HCT116 (cell line): ENCODE measurements around the gene EIF3A. TPM values are rescaled to one million over a fixed set of nuclear protein-coding genes. Genes with fewer than 3 reads are reported as not detected.

Source experiments
- ATAC-seq: fragments of 200-7000 bp; cut with Tn5 transposase; 2 replicates; pipeline ENCODE4 v1.9.1; 2020; ENCODE audit warnings: mild to moderate bottlenecking, moderate library complexity
- BruUV-seq: library from RNA; stranded (reverse); fragments of 400-500 nt; replicated peaks from 2 replicates; lab custom pipeline; 2021; lab: Mats Ljungman, UMichigan
- CTCF ChIA-PET: fragments of 300-600 bp; sonication (Branson Sonifier 250); formaldehyde crosslinking; loops from one replicate; lab custom pipeline; 2021; ENCODE audit warnings: antibody characterized with exemption; lab: Charles Lee
- POLR2A ChIA-PET: fragments of 300-600, 350-600 bp; sonication (Branson Sonifier 250); formaldehyde crosslinking; loops from one replicate; lab custom pipeline; 2021; ENCODE audit warnings: antibody characterized with exemption; lab: Charles Lee
- RAD21 ChIA-PET, 2 experiments: fragments of 300-600 bp; sonication (Branson Sonifier 250); formaldehyde crosslinking; loops; one replicate each; lab custom pipeline; 2023; ENCODE audit warnings: low total read pairs in 2 of 2; ENCODE audit not compliant: uncharacterized antibody in 2 of 2, unreplicated experiment in 2 of 2, low non-redundant PET in 1 of 2; lab: Charles Lee
- DNase-seq: peaks from one replicate; pipeline ENCODE4 v3.0.0-alpha.2; 2010; ENCODE audit warnings: low read depth, low spot score
- H2AFZ ChIP-seq: fragments of 200-600 bp; shearing (Covaris generic), sonication (generic); 2 replicates; pipeline ENCODE4 v1.6.1; 2017; ENCODE audit warnings: low read depth, mixed run types, mixed read lengths, antibody characterized with exemption, low read length; ENCODE audit not compliant: poor library complexity, severe bottlenecking
- H3K27ac ChIP-seq: 2 replicates; pipeline ENCODE4 v1.5.1; 2012; ENCODE audit warnings: low read depth, low read length
- H3K27me3 ChIP-seq: fragments of 200-600 bp; sonication (generic); 2 replicates; pipeline ENCODE4 v1.6.1; 2016; ENCODE audit warnings: mixed run types, low read length, mixed read lengths; ENCODE audit not compliant: insufficient read depth
- H3K36me3 ChIP-seq, 2 experiments: fragments of 200-500 bp in 1 of 2; fragments of 200-600 bp in 1 of 2; sonication (Bioruptor generic) in 1 of 2; sonication (generic) in 1 of 2; 2 replicates each; pipeline versions ENCODE4 v1.5.1 to v1.6.1; 2014 to 2016; ENCODE audit warnings: low read length in 2 of 2, inconsistent platforms in 1 of 2, mixed read lengths in 1 of 2, mixed run types in 1 of 2; ENCODE audit not compliant: insufficient read depth in 2 of 2, control insufficient read depth in 1 of 2
- H3K4me1 ChIP-seq, 2 experiments: fragments of 200-600 bp in 1 of 2; sonication (generic) in 1 of 2; 2 replicates each; pipeline versions ENCODE4 v1.5.1 to v1.6.1; 2012 to 2017; ENCODE audit warnings: low read length in 2 of 2, inconsistent platforms in 1 of 2, mild to moderate bottlenecking in 1 of 2, mixed read lengths in 1 of 2, mixed run types in 1 of 2, moderate library complexity in 1 of 2; ENCODE audit not compliant: insufficient read depth in 2 of 2, control insufficient read depth in 1 of 2
- H3K4me2 ChIP-seq: fragments of 200-600 bp; sonication (generic); 2 replicates; pipeline ENCODE4 v1.6.1; 2017; ENCODE audit warnings: mixed run types, low read length, mixed read lengths
- H3K4me3 ChIP-seq, 2 experiments: fragments of 200-600 bp in 1 of 2; sonication (generic) in 1 of 2; replicated peaks in 1 of 2; 2 replicates each; pipeline ENCODE4 v1.5.1; 2011 to 2016; ENCODE audit warnings: low read length in 2 of 2, control low read depth in 1 of 2, low read depth in 1 of 2, mild to moderate bottlenecking in 1 of 2, mixed read lengths in 1 of 2, mixed run types in 1 of 2
- H3K79me2 ChIP-seq: fragments of 200-600 bp; sonication (generic); 2 replicates; pipeline ENCODE4 v1.6.1; 2017; ENCODE audit warnings: mild to moderate bottlenecking, mixed run types, low read length, moderate library complexity, mixed read lengths; ENCODE audit not compliant: insufficient read depth
- H3K9ac ChIP-seq: fragments of 200-600 bp; sonication (generic); 2 replicates; pipeline ENCODE4 v1.6.1; 2016; ENCODE audit warnings: low read length, mixed read lengths
- H3K9me2 ChIP-seq: fragments of 200-600 bp; sonication (generic), shearing (Covaris generic); 2 replicates; pipeline ENCODE4 v1.6.1; 2017; ENCODE audit warnings: mixed run types, mild to moderate bottlenecking, moderate library complexity; ENCODE audit not compliant: insufficient read depth
- H3K9me3 ChIP-seq, 2 experiments: fragments of 200-500 bp in 1 of 2; fragments of 200-600 bp in 1 of 2; sonication (Bioruptor generic) in 1 of 2; sonication (generic) in 1 of 2; 2 replicates each; pipeline ENCODE4 v1.6.1; 2014 to 2017; ENCODE audit warnings: low read length in 2 of 2, mixed read lengths in 2 of 2, inconsistent platforms in 1 of 2, low read depth in 1 of 2, mild to moderate bottlenecking in 1 of 2, mixed run types in 1 of 2, moderate library complexity in 1 of 2; ENCODE audit not compliant: control insufficient read depth in 1 of 2, insufficient read depth in 1 of 2
- H4K20me1 ChIP-seq: fragments of 200-600 bp; sonication (generic), shearing (Covaris generic); 2 replicates; pipeline ENCODE4 v1.6.1; 2017; ENCODE audit warnings: mixed run types, mild to moderate bottlenecking, moderate library complexity; ENCODE audit not compliant: insufficient read depth
- CEBPB ChIP-seq: IDR thresholded peaks from 2 replicates; pipeline ENCODE4 v1.6.1; 2012; ENCODE audit warnings: low read depth
- EZH2phosphoT487 ChIP-seq: fragments of 200-600 bp; IDR thresholded peaks from 2 replicates; pipeline ENCODE4 v1.6.1; 2018; ENCODE audit warnings: antibody characterized with exemption, borderline replicate concordance
- TCF7L2 ChIP-seq: IDR thresholded peaks from 2 replicates; pipeline ENCODE4 v1.7.0; 2011; ENCODE audit warnings: borderline replicate concordance, inconsistent platforms; ENCODE audit not compliant: insufficient read depth, insufficient read length; ENCODE audit errors: extremely low read depth
- ZBTB33 ChIP-seq: IDR thresholded peaks from 2 replicates; pipeline ENCODE4 v1.6.1; 2011; ENCODE audit warnings: mild to moderate bottlenecking, low read length, moderate library complexity; ENCODE audit not compliant: insufficient replicate concordance; ENCODE audit errors: extremely low read depth
- ZFX ChIP-seq: fragments of 450-650 bp; IDR thresholded peaks from 2 replicates; pipeline ENCODE4 v1.6.1; 2017
- intact Hi-C: fragments of 100-400 bp; cut with micrococcal nuclease; formaldehyde crosslinking; loops from 2 replicates; pipeline ENCODE4 v1.10.0; 2022
- total RNA-seq: library from RNA; stranded (reverse); gene quantifications from one replicate; pipeline ENCODE4 v1.2.1, GENCODE V29; 2021; ENCODE audit not compliant: unreplicated experiment
- TF ChIP-seq, protein P1 (sequence below): IDR thresholded peaks from 2 replicates; pipeline ENCODE4 v1.6.1; 2012

EIF3A gene
- total RNA-seq, 1 experiment from 2014 or later: 271 TPM

DNA sequence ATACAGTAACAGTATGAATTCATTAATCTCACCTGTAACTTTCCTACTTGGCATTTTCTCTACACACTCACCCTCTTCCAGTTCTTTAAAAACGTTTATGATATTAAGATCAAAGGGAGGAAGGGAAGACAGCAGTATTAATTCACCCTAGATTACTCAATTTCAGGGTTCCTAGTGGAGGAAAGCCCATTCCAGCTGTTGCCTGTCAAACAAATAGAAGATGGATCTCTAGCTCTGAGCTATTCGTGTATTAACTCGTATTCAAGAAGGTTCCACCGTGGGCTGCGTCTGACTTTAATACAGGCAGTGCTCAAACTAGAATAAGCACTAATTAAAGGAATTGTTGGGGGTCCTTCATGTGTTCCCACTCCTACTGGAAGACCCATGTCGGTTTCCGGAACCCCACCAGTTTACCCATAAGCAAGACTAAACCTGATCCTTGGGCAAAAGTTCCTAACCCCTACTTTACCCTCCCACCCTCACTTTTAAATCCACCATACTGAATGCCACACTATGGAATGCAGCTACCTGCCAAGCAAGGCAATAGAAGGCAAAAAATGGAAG, 49.0 kb downstream of the EIF3A start:
- RAD21 ChIA-PET: no interaction called here
- Histone ChIP-seq H3K9me3 (no peaks in the 10 kb centered on the region), H3K4me1 (peaks cover 3 to 34% of the 10 kb centered on the region in 2 experiments; a peak in 3 of 4 replicates), H2AFZ (no peak overlapping the region), H3K79me2 (peaks cover 33% of the 10 kb centered on the region), H3K9me2 (no peaks in the 10 kb centered on the region), H4K20me1 (peaks cover 32% of the 10 kb centered on the region), H3K36me3 (peaks cover 29 to 39% of the 10 kb centered on the region in 2 experiments), H3K9ac (no peak overlapping the region), H3K4me3 (no peak overlapping the region), H3K4me2 (peak overlapping the region; percentile 76), H3K27me3 (no peaks in the 10 kb centered on the region), H3K27ac (no peak overlapping the region; the same call in 1 of the 2 replicates)
- intact Hi-C loops: no loop called here
- CTCF ChIA-PET: interaction anchor here (0.8 to 1.3 kb wide), 2 partner anchors 9 to 463 kb away, joined by 4 read pairs; no protein-coding TSS in a partner anchor
- POLR2A ChIA-PET: no interaction called here
- ATAC-seq (no peak), DNase-seq (no peak)
- no TSS peak for BruUV-seq
- TF ChIP-seq EZH2phosphoT487: no peak
- TF ChIP-seq, protein P1, sequence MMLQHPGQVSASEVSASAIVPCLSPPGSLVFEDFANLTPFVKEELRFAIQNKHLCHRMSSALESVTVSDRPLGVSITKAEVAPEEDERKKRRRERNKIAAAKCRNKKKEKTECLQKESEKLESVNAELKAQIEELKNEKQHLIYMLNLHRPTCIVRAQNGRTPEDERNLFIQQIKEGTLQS: no peak
- TF ChIP-seq ZFX: no peak
- no peak for TF ChIP-seq ZBTB33
- TF ChIP-seq TCF7L2: no peak
- TF ChIP-seq CEBPB: no peak
